NT2/D1 (cell line): ENCODE measurements around the gene SCYL3.

Experiments
- SUZ12 ChIP-seq: IDR thresholded peaks from 2 replicates; pipeline ENCODE4 v1.6.1; 2011; ENCODE audit not compliant: insufficient read length, insufficient read depth; ENCODE audit errors: extremely low read depth
- ZNF274 ChIP-seq: IDR thresholded peaks from 2 replicates; pipeline ENCODE4 v1.6.1; 2011; ENCODE audit warnings: mild to moderate bottlenecking, low read depth, low read length

- TF ChIP-seq ZNF274 (no peak), SUZ12 (no peak)
Measured at GRCh38 chr1:169891539-169891885, 2.2 kb downstream of the SCYL3 start.
